Upper lobe of right lung (tissue), 1 donor: ENCODE data around the gene ZNF700. TPM values are rescaled to one million over a fixed set of nuclear protein-coding genes. Genes with fewer than 3 reads are reported as not detected.
"Not testable (repeated sequence)": the region's sequence is repeated elsewhere in the genome, so short reads cannot be mapped to it uniquely, and the experiment has no call there.

Experiments used
- ATAC-seq: fragments of 200-7000 bp; cut with Tn5 transposase; one replicate; pipeline ENCODE4 v1.9.1; 2020; ENCODE audit warnings: mild to moderate bottlenecking, moderate library complexity
- DNase-seq: peaks from one replicate; pipeline ENCODE4 v3.0.0-alpha.2; 2020
- H3K27ac ChIP-seq: fragments of 200-600 bp; one replicate; pipeline ENCODE4 v1.8.0; 2022
- H3K27me3 ChIP-seq: fragments of 200-600 bp; one replicate; pipeline ENCODE4 v1.8.0; 2022; ENCODE audit warnings: mild to moderate bottlenecking
- H3K36me3 ChIP-seq: fragments of 200-600 bp; one replicate; pipeline ENCODE4 v1.8.0; 2022
- H3K4me1 ChIP-seq: fragments of 200-600 bp; one replicate; pipeline ENCODE4 v1.8.0; 2022
- H3K4me3 ChIP-seq: fragments of 200-600 bp; one replicate; pipeline ENCODE4 v1.8.0; 2022; ENCODE audit warnings: mild to moderate bottlenecking
- H3K9me3 ChIP-seq: fragments of 200-600 bp; one replicate; pipeline ENCODE4 v1.8.0; 2022
- CTCF ChIP-seq: fragments of 200-600 bp; IDR thresholded peaks from one replicate; pipeline ENCODE4 v1.8.0; 2022; ENCODE audit warnings: antibody characterized with exemption
- intact Hi-C: fragments of 100-400 bp; cut with DNase I; formaldehyde crosslinking; loops from one replicate; pipeline ENCODE4 v1.11.0; 2022
- long read RNA-seq: library from polyadenylated mRNA; unstranded; transcript quantifications from one replicate; pipeline ENCODE4 v2.0.0, GENCODE V29; 2021
- total RNA-seq: library from RNA; stranded (reverse); fragmentation: NEBNext Ultra II Directional; extraction: Animal tissue kit (Norgen Biotek cat#: 25700); gene quantifications from one replicate; pipeline ENCODE4 v1.2.1, GENCODE V29; 2021
- donor health status: DM: no; HTN: yes; CAD: no; lungs with severe emphysema.

Gene ZNF700
- 10.9 TPM for total RNA-seq
- long read RNA-seq, partial matches to known transcripts: 0 of 4 reads
- long read RNA-seq, other reads (novel, unspliced or antisense): 1 of 4 reads

GRCh38 chr19:11924886-11925650 is at the start of gene ZNF700:
Gene ZNF700 (plus strand): TSS chr19:11925107. CDS start chr19:11925211, 104 bp downstream.
- Histone ChIP-seq H3K27me3 (no peaks in the 10 kb centered on the region), H3K36me3 (no peaks in the 10 kb centered on the region), H3K4me1 (peaks cover 19% of the 10 kb centered on the region), H3K4me3 (peak within 1 kb of the TSS; percentile 96), H3K9me3 (no peaks in the 10 kb centered on the region), H3K27ac (peak within 1 kb of the TSS; percentile 97)
- intact Hi-C loops: no loop called here
- DNase-seq (peak; percentile 95), ATAC-seq (peak; percentile 98)
- TF ChIP-seq CTCF: no peak

DNA sequence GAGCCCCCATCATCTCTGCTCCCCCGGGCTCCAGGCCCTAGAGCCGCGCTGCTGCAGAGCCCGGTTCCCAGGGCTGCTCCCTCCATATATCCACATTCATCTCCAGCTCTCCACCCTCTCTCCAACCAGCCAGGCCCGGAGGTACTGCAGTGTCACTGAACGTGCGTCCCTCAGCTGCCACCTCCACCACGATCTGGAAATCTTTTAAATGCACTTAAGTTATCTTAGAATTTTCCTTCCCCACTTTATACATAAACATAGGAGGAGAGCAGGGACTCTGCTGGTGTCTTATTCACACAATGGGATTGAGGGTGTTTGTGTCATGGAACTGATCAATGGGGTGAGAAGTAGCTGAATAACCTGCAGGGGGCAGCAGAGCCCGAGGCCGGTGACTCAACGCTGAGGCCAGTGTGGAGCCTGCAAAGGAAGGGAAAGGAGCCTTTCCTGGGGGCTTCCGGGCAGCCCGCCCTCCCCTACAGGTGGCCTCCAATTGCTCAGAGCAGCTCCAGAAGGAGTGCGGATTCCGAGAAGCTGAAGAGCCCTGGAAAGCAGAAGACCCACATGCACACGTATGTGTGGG is 45.1 kb upstream of the ZNF700 start:
- TF ChIP-seq CTCF: peak; percentile 47
- H3K27ac ChIP-seq, intact Hi-C loops, H3K27me3 ChIP-seq, H3K36me3 ChIP-seq, H3K4me3 ChIP-seq, DNase-seq, H3K4me1 ChIP-seq, H3K9me3 ChIP-seq: not testable (repeated sequence)
- ATAC-seq: peak; percentile 61

- DNase-seq: no peak
- no peak for ATAC-seq
- no peaks in the 10 kb centered on the region for H3K9me3 ChIP-seq
- H3K4me3 ChIP-seq: no peak overlapping the region
- no peaks in the 10 kb centered on the region for H3K4me1 ChIP-seq
- intact Hi-C loops: no loop called here
- H3K36me3 ChIP-seq: no peaks in the 10 kb centered on the region
- no peak for TF ChIP-seq CTCF
- no peaks in the 10 kb centered on the region for H3K27me3 ChIP-seq
- no peak overlapping the region for H3K27ac ChIP-seq
These were observed 44.3 kb upstream of the ZNF700 start for GRCh38 chr19:11880598-11880997.

DNA sequence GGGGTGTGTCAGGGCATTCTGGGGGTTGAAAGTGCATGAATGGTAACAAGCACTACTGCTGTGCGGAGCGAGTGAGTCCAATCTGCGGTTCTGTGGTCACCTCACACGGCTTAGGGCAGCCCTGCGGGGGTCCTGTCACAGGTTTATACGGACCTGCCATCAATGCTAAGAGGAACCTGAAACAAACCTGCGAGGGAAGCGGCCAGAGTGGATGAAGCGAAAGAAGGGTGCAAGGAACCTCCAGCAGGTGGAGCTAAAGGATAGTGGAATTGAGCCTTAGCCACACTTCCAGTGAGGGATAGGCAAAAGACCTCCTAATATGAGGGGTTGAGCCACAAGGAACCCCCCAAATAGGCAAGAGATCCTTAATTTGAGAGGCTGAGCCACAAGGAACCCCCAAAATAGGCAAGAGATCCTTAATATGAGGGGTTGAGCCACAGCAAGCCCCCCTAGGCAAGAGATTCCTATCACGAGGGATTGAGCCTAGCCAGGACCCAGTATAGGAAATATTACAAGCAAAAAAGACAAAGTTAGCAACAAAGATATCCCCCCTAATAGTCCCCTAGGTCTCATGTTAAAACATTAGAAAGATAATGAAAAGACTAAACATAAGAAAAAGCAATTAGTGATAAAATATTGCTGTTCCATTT is 43.6 kb upstream of the ZNF700 start:
- ATAC-seq (peak; percentile 94), DNase-seq (peak; percentile 63)
- no peaks in the 10 kb centered on the region for H3K27me3 ChIP-seq
- no peaks in the 10 kb centered on the region for H3K36me3 ChIP-seq
- no peaks in the 10 kb centered on the region for H3K9me3 ChIP-seq
- intact Hi-C loops: no loop called here
- peak; percentile 77 for TF ChIP-seq CTCF
- H3K27ac ChIP-seq: no peak overlapping the region
- H3K4me3 ChIP-seq: no peak overlapping the region
- H3K4me1 ChIP-seq: no peaks in the 10 kb centered on the region

GRCh38 chr19:11882606-11883005 is 42.3 kb upstream of the ZNF700 start:
- H3K27ac ChIP-seq: no peak overlapping the region
- no peaks in the 10 kb centered on the region for H3K27me3 ChIP-seq
- ATAC-seq: no peak
- H3K36me3 ChIP-seq: no peaks in the 10 kb centered on the region
- no peak for TF ChIP-seq CTCF
- H3K4me3 ChIP-seq: no peak overlapping the region
- intact Hi-C loops: no loop called here
- H3K4me1 ChIP-seq: no peaks in the 10 kb centered on the region
- H3K9me3 ChIP-seq: no peaks in the 10 kb centered on the region
- DNase-seq: no peak
